Measurements from ENCODE around the gene FGF14. TPM values are rescaled to one million over a fixed set of nuclear protein-coding genes. Genes with fewer than 3 reads are reported as not detected.
A peak's percentile ranks its signal among the peaks of the same experiment; 100 is the strongest.

Gene FGF14
- total RNA-seq, 1 donor from 2014 or later = 1.7 TPM

- TF ChIP-seq CTCF (conservative IDR thresholded peaks at IDR 0.05) = no peak
- Mint-ChIP-seq H3K9me3 (no peaks in the 10 kb centered on the region), H3K27ac (ENCODE audit: unreplicated experiment) (no peak overlapping the region), H3K36me3 (ENCODE audit: low read depth) (no peaks in the 10 kb centered on the region), H3K4me1 (peaks cover 6% of the 10 kb centered on the region), H3K4me3 (no peak overlapping the region), H3K27me3 (ENCODE audit: low read depth) (peaks cover 91% of the 10 kb centered on the region)
- DNase-seq (ENCODE audit: low read depth, low spot score) = no peak
Observed at GRCh38 chr13:101917475-101917810, 484.4 kb downstream of the FGF14 start.

GRCh38 chr13:101916775-101917474 is 484.9 kb downstream of the FGF14 start:
- H3K4me1 Mint-ChIP-seq = peaks cover 6% of the 10 kb centered on the region
- no peak overlapping the region for H3K4me3 Mint-ChIP-seq
- no peak overlapping the region for H3K27ac Mint-ChIP-seq (ENCODE audit: unreplicated experiment)
- H3K36me3 Mint-ChIP-seq (ENCODE audit: low read depth) = no peaks in the 10 kb centered on the region
- TF ChIP-seq CTCF (conservative IDR thresholded peaks at IDR 0.05) = no peak
- DNase-seq (ENCODE audit: low read depth, low spot score) = peak; percentile 8
- H3K27me3 Mint-ChIP-seq (ENCODE audit: low read depth) = peaks cover 89% of the 10 kb centered on the region
- no peaks in the 10 kb centered on the region for H3K9me3 Mint-ChIP-seq

GRCh38 chr13:101916108-101916774 is 485.6 kb downstream of the FGF14 start:
- no peaks in the 10 kb centered on the region for H3K9me3 Mint-ChIP-seq
- peak; percentile 42 for DNase-seq (ENCODE audit: low read depth, low spot score)
- peak; percentile 64 for TF ChIP-seq CTCF (conservative IDR thresholded peaks at IDR 0.05)
- peaks cover 89% of the 10 kb centered on the region for H3K27me3 Mint-ChIP-seq (ENCODE audit: low read depth)
- peaks cover 6% of the 10 kb centered on the region for H3K4me1 Mint-ChIP-seq
- no peaks in the 10 kb centered on the region for H3K36me3 Mint-ChIP-seq (ENCODE audit: low read depth)
- peak overlapping the region; percentile 16 for H3K4me3 Mint-ChIP-seq
- H3K27ac Mint-ChIP-seq (ENCODE audit: unreplicated experiment) = no peak overlapping the region

DNA sequence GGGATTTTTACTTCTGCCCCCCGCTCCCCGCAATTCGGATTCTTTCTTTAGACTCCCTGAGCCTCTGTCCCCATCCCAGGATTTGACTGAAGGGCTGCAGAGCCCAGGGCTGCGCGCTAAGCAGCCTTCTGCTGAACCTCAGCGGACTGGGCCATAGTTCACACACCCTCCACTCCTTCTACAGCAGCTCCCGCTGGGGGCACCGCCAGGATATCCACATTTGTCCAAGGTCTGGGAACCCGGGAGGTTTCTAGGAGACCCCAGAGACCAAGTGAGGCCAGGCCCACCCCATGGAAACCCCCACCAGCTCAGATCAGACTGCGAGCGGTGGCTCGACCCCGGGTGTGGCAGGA is 486.1 kb downstream of the FGF14 start:
- Mint-ChIP-seq H3K4me1 (peaks cover 6% of the 10 kb centered on the region), H3K27ac (ENCODE audit: unreplicated experiment) (no peak overlapping the region), H3K27me3 (ENCODE audit: low read depth) (peaks cover 87% of the 10 kb centered on the region), H3K9me3 (no peaks in the 10 kb centered on the region), H3K36me3 (ENCODE audit: low read depth) (no peaks in the 10 kb centered on the region), H3K4me3 (peak overlapping the region; percentile 16)
- TF ChIP-seq CTCF (conservative IDR thresholded peaks at IDR 0.05) = no peak
- no peak for DNase-seq (ENCODE audit: low read depth, low spot score)

- peaks cover 83% of the 10 kb centered on the region for H3K27me3 Mint-ChIP-seq (ENCODE audit: low read depth)
- no peak overlapping the region for H3K27ac Mint-ChIP-seq (ENCODE audit: unreplicated experiment)
- no peaks in the 10 kb centered on the region for H3K9me3 Mint-ChIP-seq
- peaks cover 6% of the 10 kb centered on the region for H3K4me1 Mint-ChIP-seq
- no peak for DNase-seq (ENCODE audit: low read depth, low spot score)
- H3K36me3 Mint-ChIP-seq (ENCODE audit: low read depth) = no peaks in the 10 kb centered on the region
- no peak for TF ChIP-seq CTCF (conservative IDR thresholded peaks at IDR 0.05)
- peak overlapping the region; percentile 16 for H3K4me3 Mint-ChIP-seq
Observed at GRCh38 chr13:101915331-101915730, 486.5 kb downstream of the FGF14 start.

All from neural crest cell (in vitro differentiated cells).